GM18873 (cell line): ENCODE data around the gene ZPLD1.

Experiments used
- ATAC-seq: cut with Tn5 transposase; IDR thresholded peaks from one replicate; pipeline ENCODE4 v1.9.1; 2021; ENCODE audit warnings: mild to moderate bottlenecking, moderate library complexity, moderate number of reproducible peaks; ENCODE audit not compliant: unreplicated experiment, low FRiP score

Gene ZPLD1

DNA sequence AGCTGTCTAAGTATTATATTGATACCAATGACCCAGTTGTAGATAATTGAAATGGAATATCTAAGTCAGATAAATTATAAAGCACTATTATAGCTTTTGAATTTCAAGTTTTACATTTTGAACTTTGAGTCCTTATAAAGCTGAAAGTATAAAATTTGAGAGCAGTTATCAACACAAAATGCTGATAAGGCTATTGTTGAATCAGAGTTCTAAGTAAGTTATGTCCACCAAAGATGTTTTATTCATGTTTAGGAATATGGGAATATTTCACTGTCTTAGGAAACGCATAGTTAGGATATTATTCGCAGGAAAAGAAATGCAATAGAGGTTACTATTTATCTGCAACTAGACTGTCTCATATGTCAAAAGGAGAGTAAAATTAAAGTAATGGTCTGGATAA lies 29.4 kb downstream of the ZPLD1 start:
- no peak for ATAC-seq

DNA sequence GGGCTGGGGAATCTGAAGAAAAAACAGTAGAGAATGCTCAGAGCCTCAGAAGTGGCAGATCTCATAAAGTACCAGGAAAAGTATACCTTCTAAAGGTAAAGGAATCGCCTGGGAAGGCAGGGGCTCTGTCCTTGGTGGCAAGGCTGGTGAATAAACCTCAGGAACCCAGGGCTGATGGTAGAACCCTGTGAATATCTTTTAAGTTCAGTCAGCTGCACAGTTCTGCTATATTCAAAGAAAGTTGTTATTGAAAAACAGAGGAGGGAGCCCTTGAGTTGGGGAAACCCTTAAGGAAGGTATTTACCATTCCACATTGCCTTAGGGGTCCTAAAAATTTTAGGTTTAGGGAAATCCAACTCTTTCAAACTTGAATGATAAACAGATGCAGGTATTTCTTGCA lies 31.2 kb downstream of the ZPLD1 start:
- ATAC-seq, result no peak

DNA sequence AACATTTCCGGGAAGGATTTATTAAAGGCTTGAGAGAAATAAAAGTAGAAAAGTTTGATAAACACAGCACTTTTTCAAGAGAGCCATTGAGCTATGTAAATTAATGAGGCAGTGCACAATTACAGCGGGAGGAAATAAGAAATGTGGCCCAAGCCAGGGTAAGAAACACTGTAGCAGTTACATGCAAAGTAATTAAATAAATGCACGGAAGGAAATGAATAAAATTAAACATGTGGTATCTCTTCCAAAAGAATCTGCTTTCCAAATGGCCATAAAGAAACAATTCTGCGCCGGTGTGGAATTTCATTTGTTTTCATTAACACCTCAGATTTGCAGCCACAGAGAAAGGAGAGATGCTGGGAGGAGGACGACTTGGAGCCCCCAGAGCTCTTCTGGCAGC lies 35.3 kb downstream of the ZPLD1 start:
- no peak for ATAC-seq

DNA sequence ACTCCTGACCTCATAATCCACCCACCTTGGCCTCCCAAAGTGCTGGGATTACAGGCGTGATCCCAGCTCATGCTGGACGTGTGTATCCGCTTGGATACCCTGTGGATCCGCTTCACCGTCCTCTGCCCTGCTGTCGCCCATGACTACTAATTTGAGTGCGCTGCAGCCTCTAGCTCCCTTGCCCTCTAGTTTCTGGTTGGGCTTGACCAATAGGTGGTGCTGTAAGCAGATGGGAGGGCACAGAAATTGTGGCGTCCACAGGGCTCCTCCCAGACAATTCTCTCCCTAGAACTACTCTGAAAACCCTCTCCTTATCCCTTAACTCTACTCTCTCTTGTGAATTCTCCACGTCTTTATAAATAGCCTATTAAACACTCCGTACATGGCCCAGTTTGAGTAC lies 36.2 kb downstream of the ZPLD1 start:
- no peak for ATAC-seq

DNA sequence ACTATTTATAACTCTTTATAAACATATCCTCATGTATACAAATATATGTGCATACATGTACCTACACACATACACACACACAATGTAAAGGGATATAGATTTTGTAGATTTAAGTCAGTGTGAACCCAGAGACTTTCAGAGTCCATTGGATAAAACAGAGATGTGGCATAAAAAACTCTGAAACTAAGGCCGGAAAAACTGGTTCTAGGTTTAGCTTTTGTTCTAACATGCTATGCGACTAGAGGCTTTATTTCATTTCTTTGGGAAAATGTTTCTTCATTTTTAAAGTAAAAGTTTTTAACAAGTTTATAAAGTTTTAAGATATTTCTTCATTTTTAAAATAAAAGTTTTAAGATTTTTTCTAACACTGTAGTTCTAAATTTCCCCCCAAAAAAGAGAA lies 36.7 kb downstream of the ZPLD1 start:
- ATAC-seq, result no peak

DNA sequence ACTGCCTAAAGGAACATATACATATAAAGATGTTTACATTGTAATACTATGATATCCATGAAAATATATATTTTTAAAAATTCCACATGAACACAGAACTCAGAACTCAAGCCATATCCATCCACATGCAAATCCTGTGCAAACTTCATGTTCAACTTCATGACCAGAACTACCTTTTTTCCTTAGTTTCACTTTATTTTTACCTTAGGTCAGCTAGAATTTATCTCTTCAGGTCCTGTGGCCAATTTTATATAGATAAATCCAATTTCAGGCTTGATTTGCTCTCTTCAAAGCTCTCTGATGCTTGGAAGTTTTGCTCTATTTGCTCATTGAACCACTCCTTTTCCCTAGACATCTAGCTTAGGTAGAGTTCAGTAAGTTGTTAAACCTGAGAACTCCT lies 38.8 kb downstream of the ZPLD1 start:
- no peak for ATAC-seq

DNA sequence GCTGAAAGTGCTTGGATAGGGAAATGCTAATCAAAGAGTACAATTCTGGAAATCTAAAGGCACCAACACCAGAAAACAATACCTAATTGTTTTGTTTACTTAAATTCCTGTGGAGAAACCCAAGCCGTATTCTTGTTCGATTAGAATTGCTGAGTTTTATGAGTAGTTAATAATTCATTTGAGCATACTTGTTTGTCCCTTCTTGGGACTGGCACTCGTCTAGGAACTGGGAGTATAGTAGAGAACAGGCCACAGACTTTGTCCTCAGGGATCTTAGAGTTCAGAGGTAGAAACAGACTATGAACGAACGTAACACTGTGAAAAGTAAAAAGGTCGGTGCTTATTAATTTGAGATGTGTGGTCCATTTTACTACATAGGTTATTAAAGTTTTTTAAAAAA lies 39.4 kb downstream of the ZPLD1 start:
- ATAC-seq, result no peak

DNA sequence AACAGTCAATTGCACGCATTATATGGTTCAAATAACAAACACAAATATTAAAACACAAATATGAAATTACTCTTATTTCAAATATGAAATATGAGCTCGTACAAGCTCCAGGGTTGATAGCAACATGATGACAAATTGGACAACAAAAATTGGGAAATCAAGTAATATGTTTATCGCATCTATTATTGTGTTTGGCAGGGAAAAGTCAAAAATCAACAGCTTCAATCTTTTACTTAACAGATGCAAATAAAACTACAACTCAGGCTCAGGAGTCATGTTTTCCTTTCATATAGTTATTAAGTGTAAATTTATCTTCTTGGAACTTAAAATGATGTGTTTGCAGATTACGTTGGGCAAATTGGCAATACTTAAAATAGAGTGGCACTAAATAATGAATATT lies 41.4 kb downstream of the ZPLD1 start:
- no peak for ATAC-seq

DNA sequence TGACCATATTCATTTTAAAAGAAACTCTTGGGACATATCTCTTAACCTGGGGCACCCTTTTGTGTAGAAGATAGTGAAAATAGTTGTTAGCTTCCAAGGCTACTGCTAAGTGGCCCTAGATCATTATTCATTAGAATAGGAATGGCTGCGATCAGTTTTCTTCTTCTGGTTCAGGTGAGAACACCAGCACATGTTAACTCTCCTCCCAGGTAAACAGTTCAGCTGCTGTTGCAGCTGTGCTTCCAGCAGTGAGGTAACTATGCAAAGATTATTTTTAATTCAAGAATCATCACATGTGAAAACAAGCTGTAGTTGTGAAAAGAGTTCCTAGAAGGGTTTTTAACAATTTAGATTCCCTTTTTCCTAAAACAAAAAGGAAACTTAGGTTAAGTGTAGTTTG lies 43.3 kb downstream of the ZPLD1 start:
- ATAC-seq, result no peak

DNA sequence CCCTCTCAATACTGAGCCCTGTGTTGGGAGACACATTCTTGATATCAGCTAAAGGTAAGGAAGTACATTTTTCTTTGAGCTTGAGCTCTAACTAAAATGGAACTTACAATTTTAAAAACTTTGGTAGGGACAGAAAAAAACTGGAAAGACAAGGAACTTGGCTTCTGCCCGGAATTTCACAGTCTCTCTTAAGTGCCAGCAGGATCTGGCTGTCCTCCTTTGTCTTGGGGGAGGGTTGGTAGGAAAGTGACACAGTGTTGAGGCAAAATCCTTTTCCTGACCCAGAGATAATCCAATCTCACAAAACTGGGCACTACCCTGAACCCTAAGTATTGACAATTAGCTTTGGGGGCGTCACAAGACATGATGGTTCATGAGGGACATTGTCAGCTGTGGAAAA lies 45.3 kb downstream of the ZPLD1 start:
- no peak for ATAC-seq

DNA sequence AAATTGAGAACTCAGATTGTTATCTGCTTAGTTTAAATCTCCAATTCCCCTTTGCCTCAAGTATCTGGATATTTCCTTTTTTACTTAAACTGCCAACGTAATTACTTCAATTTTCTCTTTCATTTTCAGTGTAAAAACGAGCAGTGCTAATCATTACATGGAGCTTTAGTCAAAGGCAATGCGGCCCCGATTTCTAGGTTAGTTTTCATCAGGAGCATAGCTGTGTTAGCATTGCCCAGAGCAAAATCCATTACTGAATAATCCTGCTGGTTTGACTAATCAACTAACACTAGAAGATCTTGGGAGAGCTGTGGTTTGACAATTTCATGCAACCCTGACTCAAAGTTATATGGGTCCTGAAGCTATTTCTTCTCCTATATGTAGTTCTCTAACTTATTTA lies 46.2 kb downstream of the ZPLD1 start:
- no peak for ATAC-seq

DNA sequence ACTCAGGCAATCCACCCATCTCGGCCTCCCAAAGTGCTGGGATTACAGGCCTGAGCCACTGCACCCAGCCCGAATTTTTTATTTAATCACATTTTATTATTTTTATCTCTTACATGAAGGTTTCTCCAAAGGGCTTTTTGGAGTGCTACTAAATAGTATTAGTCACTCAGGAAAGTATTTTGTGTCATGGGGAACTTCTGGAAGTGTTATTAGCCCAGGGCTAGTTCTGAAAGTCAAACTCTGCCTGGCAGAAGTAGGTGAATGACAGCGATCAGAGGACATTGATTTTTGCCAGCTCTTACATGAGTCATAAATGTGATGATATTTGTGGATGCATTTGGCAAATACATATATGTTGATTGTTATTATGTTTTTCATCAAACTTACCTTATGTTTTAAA lies 48.7 kb downstream of the ZPLD1 start:
- no peak for ATAC-seq

DNA sequence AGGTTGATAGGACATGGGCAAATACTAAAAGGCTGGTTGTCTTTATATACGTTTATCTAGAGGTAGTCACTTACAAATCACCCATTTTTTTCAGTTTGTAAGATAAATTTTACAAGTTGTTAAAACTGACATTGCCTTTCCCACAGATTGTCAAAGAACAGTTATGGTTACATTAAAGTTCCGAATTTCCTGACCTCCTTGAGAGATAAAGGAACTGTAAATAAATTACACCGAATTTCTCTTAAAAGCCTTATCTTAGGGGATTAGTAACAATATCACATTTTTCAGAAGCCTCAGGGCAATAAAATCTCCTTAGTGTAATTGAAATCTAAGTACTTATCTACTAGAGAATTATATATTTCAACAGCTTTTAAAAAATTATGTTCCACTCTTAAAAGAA lies 49.5 kb downstream of the ZPLD1 start:
- no peak for ATAC-seq

DNA sequence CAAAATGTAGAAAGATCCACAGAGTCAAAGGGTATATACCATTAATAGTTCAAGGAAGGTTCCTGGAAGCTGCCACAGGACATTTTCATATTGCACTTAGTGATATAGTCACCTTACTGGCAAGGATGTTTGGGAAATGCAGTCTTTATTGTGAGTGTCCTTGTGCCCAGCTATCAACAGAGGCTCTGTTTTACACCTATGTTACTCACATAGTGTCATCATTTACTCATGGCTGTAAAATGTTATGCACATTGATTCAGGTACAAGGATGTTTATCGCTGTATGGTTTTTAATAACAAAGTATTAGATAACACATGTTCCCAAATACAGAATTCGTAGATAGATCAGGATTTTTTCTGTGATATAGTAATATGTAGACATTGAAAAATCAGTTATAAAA lies 50.9 kb downstream of the ZPLD1 start:
- ATAC-seq, result no peak

DNA sequence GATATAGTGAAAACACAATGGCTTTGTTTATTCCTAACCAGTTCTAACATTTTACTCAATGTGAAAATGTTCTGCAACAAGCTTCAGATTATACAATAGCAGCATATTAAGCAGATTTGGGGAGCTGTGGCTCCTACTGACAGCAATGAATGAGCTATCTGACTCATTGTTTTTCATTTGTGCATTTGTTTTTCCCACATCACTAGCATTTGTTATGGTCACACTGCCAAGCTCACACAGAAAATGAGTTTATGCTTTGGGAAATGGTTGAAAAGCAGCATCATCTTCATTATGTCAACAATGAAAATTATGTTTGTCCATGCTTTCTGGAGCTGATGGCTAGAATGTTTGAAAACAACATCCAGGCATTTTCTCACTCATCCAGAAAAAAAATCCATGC lies 53.5 kb downstream of the ZPLD1 start:
- ATAC-seq, result no peak

DNA sequence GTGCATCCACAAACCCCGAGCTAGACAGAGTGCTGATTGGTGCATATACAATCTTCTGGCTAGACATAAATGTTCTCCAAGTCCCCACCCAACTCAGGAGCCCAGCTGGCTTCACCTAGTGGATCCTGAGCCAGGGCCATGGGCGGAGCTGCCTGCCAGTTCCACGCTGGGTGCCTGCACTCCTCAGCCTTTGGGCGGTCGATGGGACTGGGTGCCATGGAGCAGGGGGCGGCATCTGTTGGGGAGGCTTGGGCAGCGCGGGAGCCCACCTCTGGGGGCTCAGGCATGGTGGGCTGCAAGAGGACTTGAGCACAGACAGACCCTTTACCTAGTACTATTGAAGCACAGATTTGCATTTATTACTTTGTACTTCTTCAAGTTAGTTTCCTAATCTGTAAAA lies 57.5 kb downstream of the ZPLD1 start:
- ATAC-seq, result no peak

DNA sequence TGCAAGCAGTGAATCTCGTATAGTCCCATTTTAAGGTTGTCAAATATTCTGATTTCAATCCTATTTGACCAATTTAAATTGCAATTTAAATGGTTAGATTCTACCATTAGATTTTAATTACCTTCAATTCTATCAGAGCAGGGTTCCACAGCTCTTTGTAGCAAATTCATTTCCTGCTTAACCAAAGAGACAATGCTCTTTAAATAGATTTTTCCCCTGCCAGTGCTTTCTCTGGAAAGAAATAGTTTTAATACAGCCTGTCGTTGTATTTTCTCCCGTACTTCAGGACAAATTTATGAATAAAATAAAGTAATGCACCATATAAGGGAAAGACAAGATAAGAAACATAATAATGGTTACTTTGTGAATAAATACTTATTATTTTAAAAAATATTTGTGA lies 62.8 kb downstream of the ZPLD1 start:
- ATAC-seq, result no peak

DNA sequence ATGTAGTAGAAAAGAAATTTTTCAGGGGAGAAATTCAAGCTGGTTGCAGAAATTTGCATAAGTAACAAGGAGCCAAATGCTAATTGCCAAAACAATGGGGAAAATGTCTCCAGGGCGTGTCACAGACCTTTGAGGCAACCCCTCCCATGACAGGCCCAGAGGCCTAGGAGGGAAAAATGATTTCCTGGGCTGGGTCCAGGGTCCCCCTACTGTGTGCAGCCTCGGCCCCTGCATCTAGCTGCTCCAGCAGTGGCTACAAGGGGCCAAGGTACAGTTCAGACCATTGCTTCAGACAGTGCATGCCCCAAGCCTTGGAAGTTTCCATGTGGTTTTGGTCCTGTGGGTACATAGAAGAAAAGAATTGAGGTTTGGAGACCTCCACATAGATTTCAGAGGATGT lies 70.7 kb downstream of the ZPLD1 start:
- ATAC-seq, result no peak

DNA sequence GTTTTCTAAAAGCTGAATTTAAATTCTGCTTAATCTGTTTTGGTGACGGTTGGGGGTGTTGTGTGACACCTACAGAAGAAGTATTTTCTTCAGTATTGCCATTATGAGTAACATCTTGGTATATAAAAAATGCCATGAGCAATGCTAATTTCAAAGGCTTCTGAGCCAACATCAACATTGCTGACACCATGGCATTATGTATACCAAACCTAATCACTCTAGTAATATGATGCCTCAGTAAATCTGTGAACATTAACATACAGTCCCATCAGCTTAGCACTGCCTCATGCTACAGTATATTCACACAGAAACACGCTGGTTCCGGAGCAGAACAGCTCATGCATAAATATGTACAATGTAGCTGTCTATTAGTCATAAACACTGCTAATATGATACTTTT lies 75.8 kb downstream of the ZPLD1 start:
- no peak for ATAC-seq

DNA sequence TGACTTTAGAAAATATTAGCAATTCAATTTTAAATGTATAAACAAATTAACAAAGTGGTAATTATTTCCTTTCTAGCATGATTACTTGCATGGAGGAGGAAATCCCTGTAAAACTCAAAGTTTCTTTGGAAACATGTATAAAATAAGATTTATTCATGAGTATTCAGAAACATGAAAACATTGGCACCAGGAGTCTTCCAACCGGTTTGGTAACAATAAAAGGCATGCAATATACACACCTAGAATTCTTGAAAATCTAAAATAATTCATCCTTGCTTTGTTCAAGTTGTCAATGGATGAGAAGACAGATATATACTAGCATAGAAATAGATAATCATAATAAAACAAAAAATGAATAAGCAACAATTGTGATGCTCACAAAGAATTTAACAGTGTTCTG lies 76.4 kb downstream of the ZPLD1 start:
- no peak for ATAC-seq

DNA sequence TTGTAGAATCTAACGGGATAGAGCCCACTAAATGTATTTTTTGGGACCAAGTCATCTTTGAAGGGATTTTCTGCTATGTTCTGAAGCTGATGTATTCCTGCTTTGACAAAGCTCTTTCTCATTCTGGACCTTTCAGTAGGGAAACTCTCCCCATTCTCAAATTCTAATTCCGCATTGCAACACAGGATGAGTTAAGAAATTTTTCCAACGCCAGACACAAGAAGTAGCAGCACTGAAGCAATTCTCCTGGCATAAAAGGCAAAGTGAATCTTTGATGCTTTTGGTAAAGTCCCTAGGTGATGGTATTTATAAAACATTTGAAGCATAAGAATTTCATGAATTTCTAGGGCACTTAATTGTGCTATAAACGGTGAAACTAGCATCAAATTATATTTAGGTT lies 76.8 kb downstream of the ZPLD1 start:
- ATAC-seq, result no peak

DNA sequence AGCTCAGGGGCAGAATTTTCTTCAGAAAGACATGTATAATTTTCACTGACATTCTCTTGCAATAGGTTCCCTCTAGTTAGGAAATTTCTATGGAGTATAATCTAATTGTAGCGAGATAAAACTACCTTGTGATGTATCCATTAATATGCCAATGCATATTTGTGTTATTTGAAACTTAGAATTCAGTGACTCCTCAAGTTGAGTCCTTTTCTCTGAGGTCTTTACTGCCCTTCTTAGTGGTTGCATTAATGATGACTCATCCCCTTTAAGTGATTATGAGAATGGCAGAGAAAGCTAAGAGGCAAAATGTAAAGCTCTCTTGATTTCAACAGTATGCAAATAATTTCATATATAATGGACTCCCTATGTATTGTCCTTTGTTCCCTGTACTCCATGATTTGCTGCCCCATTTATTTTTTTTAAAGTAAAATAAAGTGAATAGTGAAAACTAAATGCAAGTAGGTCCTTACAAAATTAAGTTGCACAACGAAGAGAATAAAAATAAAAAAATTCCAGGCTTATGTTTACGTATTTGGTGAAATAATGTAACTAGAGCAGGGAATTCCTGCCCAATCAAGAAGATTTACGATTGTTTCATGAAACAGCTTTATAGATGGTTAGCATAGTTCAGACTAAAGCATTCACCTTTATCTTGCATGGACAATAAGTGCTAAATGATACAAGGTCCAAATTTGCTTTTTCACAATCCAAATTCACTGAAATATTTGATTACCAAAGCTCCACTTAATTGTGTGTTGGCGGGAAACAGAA lies 78.1 kb downstream of the ZPLD1 start:
- no peak for ATAC-seq

DNA sequence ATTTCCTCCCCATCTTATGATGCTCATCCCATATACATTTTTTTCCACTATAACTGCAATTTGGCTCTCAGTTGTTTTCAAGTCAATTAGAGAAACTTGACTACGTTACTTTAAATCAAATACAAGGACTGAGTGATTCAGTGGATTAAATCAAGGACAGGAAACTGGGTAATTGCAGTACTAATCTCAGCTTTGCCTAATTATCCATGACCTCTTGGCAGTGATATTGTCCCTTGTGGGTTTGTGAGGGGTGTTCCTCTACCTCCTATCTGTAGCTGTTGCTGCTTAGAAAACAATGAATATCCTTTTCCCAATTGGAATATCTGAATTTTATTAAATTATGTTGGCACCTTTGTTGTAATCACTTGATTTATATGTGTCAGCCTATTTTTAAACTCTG lies 79.4 kb downstream of the ZPLD1 start:
- no peak for ATAC-seq
